Ramos (cell line): ENCODE data around the gene CR1L.
"Not testable (repeated sequence)": the region's sequence is repeated elsewhere in the genome, so short reads cannot be mapped to it uniquely, and the experiment has no call there.

Experiments used
- in situ Hi-C: fragments of 300-500 bp; cut with MboI; formaldehyde crosslinking; loops from one replicate; pipeline ENCODE4 v1.14.3; 2022; ENCODE audit warnings: low sequenced_read_pairs; ENCODE audit not compliant: unreplicated experiment

The CR1L gene

GRCh38 chr1:207766569-207766968 is 121.6 kb downstream of the CR1L start:
- in situ Hi-C loops, result no loop called here

- in situ Hi-C loops, result not testable (repeated sequence)
These were observed 125.6 kb downstream of the CR1L start for GRCh38 chr1:207770514-207770913.
